Measurements from ENCODE around the gene TMEM176B.

Gene TMEM176B

GRCh38 chr7:150799156-150799555, 1.0 kb downstream of the TMEM176B start:
- H3K27ac ChIP-seq: no peak overlapping the region
- TF ChIP-seq CTCF (conservative IDR thresholded peaks at IDR 0.05): no peak

- TF ChIP-seq CTCF (conservative IDR thresholded peaks at IDR 0.05): no peak
- H3K27ac ChIP-seq: no peak overlapping the region
Observed at GRCh38 chr7:150797661-150798060, 2.5 kb downstream of the TMEM176B start.

- no peak overlapping the region for H3K27ac ChIP-seq
- TF ChIP-seq CTCF (conservative IDR thresholded peaks at IDR 0.05): no peak
Observed at GRCh38 chr7:150793569-150794238, 6.5 kb downstream of the TMEM176B start.

- TF ChIP-seq CTCF (conservative IDR thresholded peaks at IDR 0.05): no peak
- H3K27ac ChIP-seq: no peak overlapping the region
Observed at GRCh38 chr7:150791746-150792452, 8.3 kb downstream of the TMEM176B start.

GRCh38 chr7:150791304-150791703, 8.9 kb downstream of the TMEM176B start:
- TF ChIP-seq CTCF (conservative IDR thresholded peaks at IDR 0.05): no peak
- no peak overlapping the region for H3K27ac ChIP-seq

- TF ChIP-seq CTCF (conservative IDR thresholded peaks at IDR 0.05): no peak
Observed at GRCh38 chr7:150790416-150791075, 9.6 kb downstream of the TMEM176B start.

GRCh38 chr7:150788474-150789269, 11.5 kb downstream of the TMEM176B start:
- H3K27ac ChIP-seq: peak overlapping the region; percentile 81
- no peak for TF ChIP-seq CTCF (conservative IDR thresholded peaks at IDR 0.05)

More at GRCh38 chr7:150790416-150791075, 9.6 kb downstream of the TMEM176B start:
- no peak overlapping the region for H3K27ac ChIP-seq

All from VCaP (cell line).